ENCODE measurements around the gene BYSL. TPM values are rescaled to one million over a fixed set of nuclear protein-coding genes. Genes with fewer than 3 reads are reported as not detected.
A peak's percentile ranks its signal among the peaks of the same experiment; 100 is the strongest.

The BYSL gene
- total RNA-seq, 4 donors from 2014 or later, result 6.3 to 19.4 (median 13.0) TPM

DNA sequence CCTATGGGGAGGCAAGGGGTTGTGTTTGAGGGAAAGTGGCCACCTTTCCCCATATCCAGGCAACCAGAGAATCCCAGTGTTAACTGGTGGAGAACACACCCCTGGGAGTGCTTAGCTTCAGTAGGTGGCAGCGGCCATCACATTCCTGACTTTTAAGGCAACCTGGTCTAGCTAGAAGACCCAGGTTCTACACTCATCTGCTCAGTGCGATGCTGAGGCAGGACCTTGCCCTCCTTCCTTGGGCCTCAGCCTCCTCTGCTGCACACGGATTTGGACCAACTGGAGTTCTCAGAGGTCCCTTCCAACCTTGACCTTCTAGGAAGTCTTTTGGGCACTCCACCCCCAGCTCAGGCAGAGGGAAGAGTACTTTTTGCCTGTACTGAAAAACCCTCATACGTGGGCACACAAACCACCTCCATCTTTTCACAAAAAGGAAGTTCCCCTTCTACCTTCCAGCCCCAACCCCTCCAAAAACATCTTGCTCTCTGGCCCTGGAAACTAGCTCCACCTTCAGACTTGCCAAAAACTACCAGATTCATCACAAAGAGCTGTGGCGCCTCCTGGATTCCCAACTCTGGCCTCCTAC, 17.4 kb downstream of the BYSL start:
- no peak for DNase-seq
- WGBS, 2 donors, result 69 to 72% methylated on average over 5 of the region's 5 CpGs
- Histone ChIP-seq H3K27ac (peak overlapping the region; percentile 11 to 90 (median 86)), H3K36me3 (peaks cover 0 to 39% (median 10%) of the 10 kb centered on the region in 3 donors), H3K4me3 (peak overlapping the region in 1 of 4 donors; percentile 28), H3K27me3 (no peaks in the 10 kb centered on the region), H3K4me1 (peaks cover 50 to 73% (median 54%) of the 10 kb centered on the region in 3 donors), H3K9me3 (no peaks in the 10 kb centered on the region)
- intact Hi-C loops (cut with DNase I), result loop anchor here (5.0 kb wide), 1 partner anchor 104 kb away; no protein-coding TSS in a partner anchor
- no peak for TF ChIP-seq POLR2A (IDR thresholded peaks at IDR 0.05)
- TF ChIP-seq, protein P1, sequence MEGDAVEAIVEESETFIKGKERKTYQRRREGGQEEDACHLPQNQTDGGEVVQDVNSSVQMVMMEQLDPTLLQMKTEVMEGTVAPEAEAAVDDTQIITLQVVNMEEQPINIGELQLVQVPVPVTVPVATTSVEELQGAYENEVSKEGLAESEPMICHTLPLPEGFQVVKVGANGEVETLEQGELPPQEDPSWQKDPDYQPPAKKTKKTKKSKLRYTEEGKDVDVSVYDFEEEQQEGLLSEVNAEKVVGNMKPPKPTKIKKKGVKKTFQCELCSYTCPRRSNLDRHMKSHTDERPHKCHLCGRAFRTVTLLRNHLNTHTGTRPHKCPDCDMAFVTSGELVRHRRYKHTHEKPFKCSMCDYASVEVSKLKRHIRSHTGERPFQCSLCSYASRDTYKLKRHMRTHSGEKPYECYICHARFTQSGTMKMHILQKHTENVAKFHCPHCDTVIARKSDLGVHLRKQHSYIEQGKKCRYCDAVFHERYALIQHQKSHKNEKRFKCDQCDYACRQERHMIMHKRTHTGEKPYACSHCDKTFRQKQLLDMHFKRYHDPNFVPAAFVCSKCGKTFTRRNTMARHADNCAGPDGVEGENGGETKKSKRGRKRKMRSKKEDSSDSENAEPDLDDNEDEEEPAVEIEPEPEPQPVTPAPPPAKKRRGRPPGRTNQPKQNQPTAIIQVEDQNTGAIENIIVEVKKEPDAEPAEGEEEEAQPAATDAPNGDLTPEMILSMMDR (IDR thresholded peaks at IDR 0.05), result no peak

DNA sequence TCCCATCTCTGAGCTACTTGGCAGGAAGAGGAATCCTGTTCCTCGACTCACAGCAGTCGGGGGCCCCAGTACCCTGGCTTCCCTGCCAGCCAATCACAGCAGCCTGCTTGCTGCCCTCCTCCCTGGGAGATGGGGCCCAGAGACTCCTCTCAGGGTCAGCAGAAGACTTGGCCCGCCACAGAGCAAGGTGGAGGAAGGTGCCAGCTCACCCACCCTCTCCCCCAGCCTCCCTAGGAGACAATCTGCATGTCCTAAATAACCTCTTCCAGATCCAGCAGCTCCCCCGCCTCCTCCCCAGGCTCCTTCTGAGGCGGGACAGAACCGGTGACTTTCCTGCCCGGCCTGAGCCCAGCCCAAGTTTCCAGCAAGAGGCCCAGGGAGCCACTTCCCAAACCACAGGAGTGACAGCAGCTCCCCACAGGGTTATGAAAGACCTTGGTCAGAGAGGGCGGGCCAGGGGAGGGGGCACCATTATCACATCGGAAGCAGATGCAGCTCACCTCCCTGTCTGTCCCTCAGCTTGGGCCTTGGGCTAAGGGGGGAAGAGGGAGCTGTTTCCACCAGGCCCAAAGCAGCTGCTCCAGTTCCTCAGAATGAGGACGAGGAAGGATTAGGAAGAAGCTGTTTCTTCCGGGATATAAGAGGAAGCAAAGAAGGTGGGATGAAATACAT, 18.0 kb downstream of the BYSL start:
- intact Hi-C loops (cut with DNase I), result loop anchor here (5.0 kb wide), 1 partner anchor 103 kb away; no protein-coding TSS in a partner anchor
- H3K4me3 ChIP-seq, result peak overlapping the region in 1 of 4 donors; percentile 28
- peak overlapping the region; percentile 11 to 90 (median 86) for H3K27ac ChIP-seq
- H3K27me3 ChIP-seq, result no peaks in the 10 kb centered on the region
- H3K9me3 ChIP-seq, result no peaks in the 10 kb centered on the region
- no peak for TF ChIP-seq POLR2A (IDR thresholded peaks at IDR 0.05)
- TF ChIP-seq, protein P1 (IDR thresholded peaks at IDR 0.05), result no peak
- no peak for DNase-seq
- WGBS, 2 donors, result 36 to 39% methylated on average over 3 to 4 of the region's 11 CpGs
- H3K36me3 ChIP-seq, result peaks cover 0 to 32% (median 10%) of the 10 kb centered on the region in 3 donors
- H3K4me1 ChIP-seq, result peaks cover 50 to 73% (median 54%) of the 10 kb centered on the region in 3 donors

DNA sequence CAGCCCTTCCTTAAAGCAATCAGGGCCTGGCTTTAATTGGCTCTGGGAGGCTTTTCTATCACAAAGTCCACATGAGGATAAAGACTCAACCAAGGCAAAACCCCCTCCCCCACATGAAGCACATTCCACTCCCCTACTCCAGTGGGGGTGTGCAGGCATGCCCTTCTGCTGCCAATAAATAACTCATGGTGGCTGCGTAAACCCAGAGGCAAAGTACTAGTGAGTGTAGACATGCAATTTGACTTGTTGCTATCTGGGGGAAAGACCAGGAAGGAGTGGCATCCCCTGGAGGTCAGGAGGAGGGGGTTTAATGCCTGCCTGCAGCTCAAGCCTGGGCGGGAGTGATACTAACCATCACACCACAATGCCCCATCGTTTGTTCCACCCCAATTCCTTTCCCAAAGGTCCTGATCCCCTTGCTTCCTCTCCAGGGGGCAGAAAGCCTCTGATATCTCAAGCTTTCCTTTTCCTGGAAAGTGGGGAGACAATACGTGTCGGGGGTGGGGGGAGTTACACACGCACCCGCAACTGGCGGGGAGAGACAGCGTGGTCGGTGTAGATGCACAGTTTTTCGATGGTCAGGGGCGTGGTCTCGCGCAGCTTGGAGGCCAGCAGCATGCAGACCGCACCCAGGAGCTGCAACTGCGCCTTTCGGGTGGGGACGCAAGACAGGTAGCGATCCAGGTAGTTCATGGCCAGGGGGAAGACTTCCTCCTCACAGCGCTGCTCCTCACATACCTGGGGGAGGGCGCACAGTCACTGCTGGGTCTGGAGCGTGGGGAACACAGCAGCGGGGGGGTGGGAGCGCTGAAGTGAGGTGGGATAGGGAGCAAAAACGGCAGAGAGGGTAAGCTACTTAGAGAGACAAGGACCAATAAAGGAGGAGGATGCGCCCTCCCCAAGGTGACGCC, 18.8 kb downstream of the BYSL start:
- DNase-seq, result no peak

DNA sequence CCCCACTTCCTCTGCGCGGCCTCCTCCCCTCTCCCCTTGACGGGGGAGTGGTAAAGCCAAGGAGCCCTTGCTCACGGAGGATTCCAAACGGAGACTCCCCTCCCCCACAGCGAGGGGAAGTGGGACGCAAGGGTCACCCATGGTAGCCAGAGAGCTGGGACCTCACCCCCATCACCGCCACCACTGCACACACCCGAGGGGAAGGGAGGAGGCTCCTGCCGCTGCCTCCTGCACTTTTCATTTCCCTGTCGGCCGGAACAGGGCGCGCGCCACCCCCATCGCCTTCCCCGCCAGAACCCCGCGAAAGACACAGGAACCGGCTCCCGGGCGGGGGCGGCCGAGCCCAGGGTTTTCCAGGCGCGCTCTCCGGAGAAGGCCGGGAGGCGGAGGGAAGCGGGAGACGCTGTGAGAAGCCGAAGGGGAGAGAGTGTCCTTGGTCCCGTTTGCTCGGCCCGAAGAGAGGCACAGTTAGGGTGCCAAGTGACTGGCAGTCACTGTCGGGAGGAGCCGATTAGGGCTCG, 19.5 kb downstream of the BYSL start:
- Histone ChIP-seq H3K9me3 (no peaks in the 10 kb centered on the region), H3K27me3 (no peaks in the 10 kb centered on the region), H3K36me3 (peaks cover 0 to 17% (median under 1%) of the 10 kb centered on the region in 3 donors), H3K4me1 (peaks cover 47 to 69% (median 52%) of the 10 kb centered on the region in 3 donors), H3K27ac (peak overlapping the region; percentile 74 to 90 (median 86)), H3K4me3 (peak overlapping the region; percentile 53 to 93 (median 68))
- 0% methylated on average over 3 to 12 of the region's 38 CpGs for whole genome bisulfite sequencing, 2 donors
- DNase-seq, result no peak
- intact Hi-C loops (cut with DNase I), result no loop called here
- TF ChIP-seq, protein P1 (IDR thresholded peaks at IDR 0.05), result no peak
- no peak for TF ChIP-seq POLR2A (IDR thresholded peaks at IDR 0.05)

More for the DNA sequence above, 18.8 kb downstream of the BYSL start:
- H3K27me3 ChIP-seq, result no peaks in the 10 kb centered on the region
- H3K4me1 ChIP-seq, result peaks cover 50 to 73% (median 54%) of the 10 kb centered on the region in 3 donors
- WGBS, 2 donors, result 6 to 9% methylated on average over 6 to 9 of the region's 27 CpGs
- H3K36me3 ChIP-seq, result peaks cover 0 to 25% (median 8%) of the 10 kb centered on the region in 3 donors
- H3K27ac ChIP-seq, result peak overlapping the region; percentile 74 to 90 (median 86)
- intact Hi-C loops (cut with DNase I), result loop anchor here (5.0 kb wide), 1 partner anchor 102 kb away; no protein-coding TSS in a partner anchor
- no peaks in the 10 kb centered on the region for H3K9me3 ChIP-seq
- peak overlapping the region; percentile 53 to 93 (median 68) for H3K4me3 ChIP-seq
- TF ChIP-seq, protein P1 (IDR thresholded peaks at IDR 0.05), result no peak

Data from esophagus squamous epithelium (tissue), 5 donors.